ENCODE results near the gene BPIFA3.

DNA sequence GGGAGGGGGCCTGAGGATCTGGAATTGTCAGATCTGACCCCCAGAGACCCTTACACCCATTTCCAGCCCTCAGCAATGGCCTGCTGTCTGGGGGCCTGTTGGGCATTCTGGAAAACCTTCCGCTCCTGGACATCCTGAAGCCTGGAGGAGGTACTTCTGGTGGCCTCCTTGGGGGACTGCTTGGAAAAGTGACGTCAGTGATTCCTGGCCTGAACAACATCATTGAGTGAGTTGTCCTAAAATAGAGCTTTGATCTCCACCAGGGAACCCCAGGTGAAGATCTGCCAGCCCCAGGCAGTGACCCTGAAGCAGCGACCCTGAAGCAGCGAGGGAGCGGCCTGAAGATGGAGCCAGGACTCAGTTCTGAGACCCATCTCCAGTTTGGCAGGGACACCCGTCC is 20.8 kb downstream of the BPIFA3 start:
- TF ChIP-seq CTCF (conservative IDR thresholded peaks at IDR 0.05 in 1 of 2, IDR thresholded peaks at IDR 0.05 in 1 of 2; ENCODE audit: low read depth in 1 of 2, low read length in 2 of 2) (no peak), EZH2 (IDR thresholded peaks at IDR 0.05; ENCODE audit: low read length, missing control alignments) (no peak)
